Activated CD4-positive, alpha-beta T cell treated with anti-CD3 and anti-CD28 coated beads for 36 hours (primary cell): Measurements from ENCODE around the gene FMNL1. TPM values are rescaled to one million over a fixed set of nuclear protein-coding genes. Genes with fewer than 3 reads are reported as not detected.

ENCODE experiments used
- ATAC-seq: fragments of 200-7000 bp; cut with Tn5 transposase; one replicate; pipeline ENCODE4 v1.10.0; 2021; ENCODE audit warnings: mild to moderate bottlenecking, moderate library complexity
- CTCF ChIA-PET: fragments of 350-600 bp; sonication (Branson Sonifier 250); formaldehyde crosslinking; loops from one replicate; lab custom pipeline; 2021; ENCODE audit warnings: antibody characterized with exemption; lab: Charles Lee
- POLR2A ChIA-PET: fragments of 350-600 bp; sonication (Branson Sonifier 250); formaldehyde crosslinking; loops from one replicate; lab custom pipeline; 2021; ENCODE audit warnings: antibody characterized with exemption, inconsistent platforms; lab: Charles Lee
- DNase-seq: peaks from one replicate; pipeline ENCODE4 v3.0.0-alpha.2; 2020
- H3K27ac Mint-ChIP-seq: one replicate; pipeline ENCODE4 v1.8.0; 2021; ENCODE audit warnings: mixed read lengths
- H3K27me3 Mint-ChIP-seq: one replicate; pipeline ENCODE4 v1.8.0; 2021; ENCODE audit warnings: mixed read lengths
- H3K36me3 Mint-ChIP-seq: one replicate; pipeline ENCODE4 v1.8.0; 2021; ENCODE audit warnings: low read depth, mixed read lengths
- H3K4me1 Mint-ChIP-seq: one replicate; pipeline ENCODE4 v1.8.0; 2021; ENCODE audit warnings: mixed read lengths
- H3K4me3 Mint-ChIP-seq: one replicate; pipeline ENCODE4 v1.8.0; 2021; ENCODE audit warnings: mild to moderate bottlenecking, moderate library complexity, mixed read lengths
- H3K9me3 Mint-ChIP-seq: one replicate; pipeline ENCODE4 v1.8.0; 2021; ENCODE audit warnings: low read depth, mixed read lengths
- intact Hi-C, 2 experiments: fragments of 100-400 bp; cut with DNase I in 1 of 2; cut with micrococcal nuclease in 1 of 2; formaldehyde crosslinking; loops; one replicate each; pipeline versions ENCODE4 v1.14.2 to v1.15.1; 2022 to 2024; cut with DNase I, micrococcal nuclease
- total RNA-seq, 2 experiments: library from RNA; stranded (reverse); gene quantifications; one replicate each; pipeline ENCODE4 v1.2.3, GENCODE V29; 2021

Gene FMNL1
- total RNA-seq, 2 experiments from 2014 or later = 268 to 295 TPM

GRCh38 chr17:45234641-45235415, 13.1 kb downstream of the FMNL1 start:
- no peaks in the 10 kb centered on the region for H3K27me3 Mint-ChIP-seq
- ATAC-seq = peak; percentile 51
- peaks cover 80% of the 10 kb centered on the region for H3K36me3 Mint-ChIP-seq
- peak; percentile 66 for DNase-seq
- no peak overlapping the region for H3K4me3 Mint-ChIP-seq
- H3K9me3 Mint-ChIP-seq = no peaks in the 10 kb centered on the region
- H3K4me1 Mint-ChIP-seq = peaks cover 68% of the 10 kb centered on the region
- H3K27ac Mint-ChIP-seq = peak overlapping the region; percentile 67
- ChIA-PET POLR2A (interaction anchor here (0.7 to 1.0 kb wide), 2 partner anchors 9 to 13 kb away, joined by 3 to 4 read pairs; partner anchors contain the start of gene FMNL1), CTCF (interaction anchor here (0.6 to 12.8 kb wide), 19 partner anchors 9 to 541 kb away, joined by 3 to 334 read pairs (median 4); partner anchors contain the start of genes ACBD4 and FMNL1)
- intact Hi-C loops = loop anchor here (1.0 to 5.0 kb wide), 2 partner anchors 16 to 33 kb away; no protein-coding TSS in a partner anchor

- no peaks in the 10 kb centered on the region for H3K27me3 Mint-ChIP-seq
- peaks cover 83% of the 10 kb centered on the region for H3K36me3 Mint-ChIP-seq
- peak; percentile 89 for DNase-seq
- intact Hi-C loops = loop anchor here (1.0 to 5.0 kb wide), 2 partner anchors 16 to 33 kb away; no protein-coding TSS in a partner anchor
- H3K4me1 Mint-ChIP-seq = peaks cover 60% of the 10 kb centered on the region
- CTCF ChIA-PET = interaction anchor here (0.8 to 12.8 kb wide), 17 partner anchors 10 to 157 kb away, joined by 3 to 334 read pairs (median 5); partner anchors contain the start of genes ACBD4 and FMNL1
- no peaks in the 10 kb centered on the region for H3K9me3 Mint-ChIP-seq
- POLR2A ChIA-PET = interaction anchor here (1.0 kb wide), 1 partner anchor 14 kb away, joined by 3 read pairs; the partner anchor contains the start of gene FMNL1
- H3K4me3 Mint-ChIP-seq = no peak overlapping the region
- H3K27ac Mint-ChIP-seq = peak overlapping the region; percentile 67
- ATAC-seq = peak; percentile 64
Observed at GRCh38 chr17:45235416-45236281, 14.0 kb downstream of the FMNL1 start.

- Mint-ChIP-seq H3K27me3 (no peaks in the 10 kb centered on the region), H3K9me3 (no peaks in the 10 kb centered on the region), H3K4me1 (peaks cover 55% of the 10 kb centered on the region), H3K36me3 (peaks cover 87% of the 10 kb centered on the region), H3K4me3 (no peak overlapping the region), H3K27ac (peak overlapping the region; percentile 67)
- CTCF ChIA-PET = interaction anchor here (0.8 to 12.8 kb wide), 5 partner anchors 11 to 173 kb away, joined by 3 to 334 read pairs (median 8); partner anchors contain the start of genes ACBD4 and FMNL1
- ATAC-seq = no peak
- intact Hi-C loops = loop anchor here in 1 of 2 experiments (5.0 kb wide), 1 partner anchor 34 kb away; no protein-coding TSS in a partner anchor
- DNase-seq = no peak
- POLR2A ChIA-PET = no interaction called here
Observed at GRCh38 chr17:45236282-45236606, 14.6 kb downstream of the FMNL1 start.

GRCh38 chr17:45237686-45238085, 16.0 kb downstream of the FMNL1 start:
- DNase-seq (no peak), ATAC-seq (no peak)
- Mint-ChIP-seq H3K36me3 (peaks cover 80% of the 10 kb centered on the region), H3K27ac (peak overlapping the region; percentile 76), H3K9me3 (no peaks in the 10 kb centered on the region), H3K4me3 (no peak overlapping the region), H3K27me3 (no peaks in the 10 kb centered on the region), H3K4me1 (peaks cover 41% of the 10 kb centered on the region)
- CTCF ChIA-PET = interaction anchor here (0.6 to 12.8 kb wide), 4 partner anchors 11 to 563 kb away, joined by 3 to 334 read pairs (median 6); partner anchors contain the start of genes ACBD4 and FMNL1
- POLR2A ChIA-PET = no interaction called here
- intact Hi-C loops = loop anchor here in 1 of 2 experiments (5.0 kb wide), 1 partner anchor 35 kb away; no protein-coding TSS in a partner anchor

GRCh38 chr17:45238155-45238774, 16.6 kb downstream of the FMNL1 start:
- Mint-ChIP-seq H3K27me3 (no peaks in the 10 kb centered on the region), H3K27ac (peak overlapping the region; percentile 76), H3K4me1 (peaks cover 37% of the 10 kb centered on the region), H3K4me3 (no peak overlapping the region), H3K36me3 (peaks cover 82% of the 10 kb centered on the region), H3K9me3 (no peaks in the 10 kb centered on the region)
- ChIA-PET POLR2A (no interaction called here), CTCF (interaction anchor here (0.5 to 12.8 kb wide), 4 partner anchors 19 to 138 kb away, joined by 3 to 334 read pairs (median 6); partner anchors contain the start of genes ACBD4 and FMNL1)
- intact Hi-C loops = loop anchor here in 1 of 2 experiments (5.0 kb wide), 1 partner anchor 36 kb away; no protein-coding TSS in a partner anchor
- ATAC-seq (no peak), DNase-seq (no peak)

GRCh38 chr17:45240905-45241327, 19.2 kb downstream of the FMNL1 start:
- peaks cover 72% of the 10 kb centered on the region for H3K36me3 Mint-ChIP-seq
- POLR2A ChIA-PET = no interaction called here
- no peak for ATAC-seq
- peaks cover 21% of the 10 kb centered on the region for H3K4me1 Mint-ChIP-seq
- H3K27ac Mint-ChIP-seq = no peak overlapping the region
- CTCF ChIA-PET = interaction anchor here (1.2 kb wide), 1 partner anchor 76 kb away, joined by 3 read pairs; the partner anchor contains the start of gene MAP3K14
- no peak for DNase-seq
- H3K4me3 Mint-ChIP-seq = no peak overlapping the region
- no peaks in the 10 kb centered on the region for H3K27me3 Mint-ChIP-seq
- H3K9me3 Mint-ChIP-seq = no peaks in the 10 kb centered on the region
- intact Hi-C loops = no loop called here

GRCh38 chr17:45241328-45242028, 19.8 kb downstream of the FMNL1 start:
- CTCF ChIA-PET = interaction anchor here (0.5 to 1.2 kb wide), 2 partner anchors 21 to 75 kb away, joined by 3 read pairs; partner anchors contain the start of gene MAP3K14
- POLR2A ChIA-PET = no interaction called here

GRCh38 chr17:45242029-45242414, 20.3 kb downstream of the FMNL1 start:
- Mint-ChIP-seq H3K4me3 (no peak overlapping the region), H3K36me3 (peaks cover 78% of the 10 kb centered on the region), H3K4me1 (peaks cover 32% of the 10 kb centered on the region), H3K27me3 (no peaks in the 10 kb centered on the region), H3K9me3 (no peaks in the 10 kb centered on the region), H3K27ac (no peak overlapping the region)
- CTCF ChIA-PET = interaction anchor here (0.5 to 0.8 kb wide), 3 partner anchors 10 to 49 kb away, joined by 3 read pairs; no protein-coding TSS in a partner anchor
- intact Hi-C loops = no loop called here
- DNase-seq = no peak
- no peak for ATAC-seq
- POLR2A ChIA-PET = no interaction called here

More at GRCh38 chr17:45241328-45242028, 19.8 kb downstream of the FMNL1 start:
- Mint-ChIP-seq H3K4me1 (peaks cover 27% of the 10 kb centered on the region), H3K4me3 (no peak overlapping the region), H3K27ac (no peak overlapping the region), H3K9me3 (no peaks in the 10 kb centered on the region), H3K27me3 (no peaks in the 10 kb centered on the region), H3K36me3 (peaks cover 73% of the 10 kb centered on the region)
- no peak for ATAC-seq
- no peak for DNase-seq
- intact Hi-C loops = no loop called here

- Mint-ChIP-seq H3K27me3 (no peaks in the 10 kb centered on the region), H3K36me3 (peaks cover 67% of the 10 kb centered on the region), H3K4me1 (peaks cover 35% of the 10 kb centered on the region), H3K9me3 (no peaks in the 10 kb centered on the region), H3K4me3 (no peak overlapping the region), H3K27ac (no peak overlapping the region)
- ChIA-PET POLR2A (no interaction called here), CTCF (interaction anchor here (0.6 to 1.4 kb wide), 5 partner anchors 12 to 135 kb away, joined by 3 to 5 read pairs (median 4); partner anchors contain the start of gene ACBD4)
- ATAC-seq (no peak), DNase-seq (no peak)
- intact Hi-C loops = no loop called here
Observed at GRCh38 chr17:45243750-45244149, 22.1 kb downstream of the FMNL1 start.
